GM18517 (cell line): ENCODE measurements around the gene SPRYD4.
A peak's percentile ranks its signal among the peaks of the same experiment; 100 is the strongest.
"Not testable (repeated sequence)": the region's sequence is repeated elsewhere in the genome, so short reads cannot be mapped to it uniquely, and the experiment has no call there.

Source experiments
- ATAC-seq: cut with Tn5 transposase; IDR thresholded peaks from one replicate; pipeline ENCODE4 v1.9.1; 2021; ENCODE audit warnings: mild to moderate bottlenecking, moderate library complexity; ENCODE audit not compliant: unreplicated experiment

Gene SPRYD4

DNA sequence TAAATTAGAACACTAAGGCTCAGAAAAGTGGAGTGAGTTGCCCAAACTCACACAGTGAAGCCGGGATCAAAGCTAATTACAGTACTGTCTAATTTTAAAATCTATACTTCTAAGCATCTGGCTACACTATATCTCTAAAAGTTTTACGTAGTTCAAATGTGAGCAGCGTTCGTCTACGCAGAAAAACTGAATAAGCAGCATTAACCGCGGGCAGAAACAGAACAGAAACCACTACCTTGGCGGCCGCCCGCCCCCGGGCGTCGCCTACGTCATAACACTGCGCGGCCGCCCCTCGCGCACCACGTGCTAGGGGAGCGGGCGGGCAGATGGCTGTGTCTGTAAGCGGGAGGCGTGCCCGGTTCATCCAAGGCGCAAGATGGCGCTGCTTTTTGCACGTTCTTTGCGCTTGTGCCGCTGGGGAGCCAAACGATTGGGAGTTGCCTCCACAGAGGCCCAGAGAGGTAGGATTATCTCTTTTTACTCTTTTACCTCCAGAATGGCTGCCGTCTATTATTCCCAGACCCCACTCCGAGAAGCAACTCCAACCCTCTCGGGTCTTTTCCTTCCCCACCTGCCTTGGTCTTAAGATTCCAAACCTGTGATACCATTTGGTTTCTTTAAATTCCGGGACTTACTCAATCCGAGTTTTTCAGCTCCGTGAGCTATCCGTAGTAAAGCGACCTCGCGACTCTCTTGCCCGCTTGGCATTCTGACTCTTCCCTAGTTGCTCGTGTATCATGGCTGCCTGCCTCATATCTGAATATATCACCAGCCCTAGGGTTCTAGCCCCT, at the start of gene SPRYD4:
Gene SPRYD4 (plus strand): TSS at position 363 of the 791 bp plus-strand sequence. CDS start 14 bp downstream, at position 377.
- peak; percentile 78 for ATAC-seq

DNA sequence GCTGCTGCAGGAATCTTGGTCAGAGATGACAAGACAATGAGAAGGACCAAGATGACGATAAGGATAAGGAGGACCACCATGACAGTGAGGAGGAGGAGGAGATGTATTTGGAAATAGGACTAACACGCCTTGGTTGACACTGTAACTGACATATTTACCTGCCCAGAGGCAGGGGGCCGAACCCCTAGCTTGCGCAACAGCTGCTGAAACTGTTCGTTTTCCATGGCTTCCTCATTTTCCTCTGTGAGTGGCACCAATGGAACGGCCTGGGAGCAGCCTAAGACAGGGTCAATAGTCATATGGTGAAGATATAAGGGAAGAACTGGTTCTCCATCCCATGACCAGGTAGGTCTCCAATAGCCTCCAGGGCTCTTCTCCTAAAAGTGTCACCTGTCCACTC, 48.0 kb upstream of the SPRYD4 start:
- ATAC-seq, result no peak

DNA sequence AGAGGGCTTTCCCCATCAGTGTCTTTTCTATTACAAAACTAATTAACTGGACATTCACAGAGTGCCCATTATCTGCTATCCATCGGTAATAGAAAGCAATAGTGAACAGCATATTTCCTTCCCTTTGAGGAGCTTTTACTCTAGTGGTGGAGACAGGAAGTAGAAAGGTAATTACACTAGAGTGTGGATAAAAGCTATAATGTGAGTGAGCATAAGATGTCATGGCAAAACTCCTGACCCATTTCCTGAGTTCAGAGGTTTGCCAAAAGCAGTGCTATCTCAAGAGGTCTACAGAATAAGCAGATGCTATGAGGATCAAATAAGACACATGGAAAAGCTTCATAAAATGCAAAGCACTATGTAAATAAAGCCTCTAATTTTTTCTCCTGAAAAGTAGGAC, 43.2 kb upstream of the SPRYD4 start:
- ATAC-seq, result no peak

DNA sequence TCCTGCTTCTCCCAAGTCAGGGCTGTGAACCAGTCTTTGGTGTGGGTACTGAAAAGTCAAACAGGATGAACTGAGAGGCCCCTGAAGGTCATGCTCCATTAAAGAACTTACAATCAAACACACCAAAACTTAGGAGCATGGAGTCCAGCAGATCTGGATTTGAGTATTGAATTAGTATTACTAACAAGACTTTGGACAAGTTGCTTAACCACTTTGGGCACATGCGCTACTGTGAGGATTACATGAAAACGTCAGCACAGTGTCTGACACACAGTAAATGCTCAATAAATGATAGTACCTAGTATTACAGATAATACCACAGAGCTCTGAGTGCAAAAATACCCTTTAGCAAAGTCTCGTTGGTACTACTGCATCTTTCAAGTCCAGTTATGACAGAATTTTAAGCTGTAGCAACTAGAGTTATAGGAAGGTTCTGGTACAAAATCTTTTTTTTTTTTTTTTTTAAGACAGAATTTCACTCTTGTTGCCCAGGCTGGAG, 42.4 kb upstream of the SPRYD4 start:
- ATAC-seq, result no peak

DNA sequence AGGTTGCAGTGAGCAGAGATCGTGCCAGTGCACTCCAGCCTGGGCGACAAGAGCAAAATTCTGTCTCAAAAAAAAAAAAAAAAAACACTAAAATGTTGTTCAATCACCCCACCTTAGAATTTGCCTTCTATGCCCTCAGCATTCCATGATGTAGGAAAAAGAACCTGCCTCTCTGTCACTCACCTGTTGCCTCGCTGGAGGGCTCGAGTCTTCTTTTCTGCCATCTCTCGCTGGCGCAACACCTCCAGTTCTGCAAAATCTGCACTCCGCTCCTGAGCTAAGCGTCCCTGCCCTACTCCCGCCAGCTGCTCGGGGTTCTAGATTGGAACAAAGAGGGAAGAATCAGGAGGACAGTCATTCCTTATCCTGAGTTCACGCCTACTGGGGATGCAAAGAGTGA, 37.1 kb upstream of the SPRYD4 start:
- no peak for ATAC-seq

DNA sequence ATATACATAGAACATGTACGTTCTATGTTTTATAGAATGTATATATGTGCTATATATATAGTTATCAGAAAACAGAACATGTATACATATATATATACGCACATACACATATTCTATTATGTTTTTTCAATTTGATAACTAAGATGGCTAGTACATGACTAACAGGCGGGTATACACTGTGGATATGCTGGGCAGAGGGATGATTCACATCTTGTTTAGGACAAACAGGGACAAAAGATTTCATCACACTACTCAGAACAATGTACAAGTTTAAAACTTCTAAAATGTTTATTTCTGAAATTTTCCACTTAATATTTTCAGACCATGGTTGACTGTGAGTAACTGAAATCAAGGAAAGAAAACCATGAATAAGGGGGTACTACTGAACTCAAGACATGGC, 36.5 kb upstream of the SPRYD4 start:
- no peak for ATAC-seq

DNA sequence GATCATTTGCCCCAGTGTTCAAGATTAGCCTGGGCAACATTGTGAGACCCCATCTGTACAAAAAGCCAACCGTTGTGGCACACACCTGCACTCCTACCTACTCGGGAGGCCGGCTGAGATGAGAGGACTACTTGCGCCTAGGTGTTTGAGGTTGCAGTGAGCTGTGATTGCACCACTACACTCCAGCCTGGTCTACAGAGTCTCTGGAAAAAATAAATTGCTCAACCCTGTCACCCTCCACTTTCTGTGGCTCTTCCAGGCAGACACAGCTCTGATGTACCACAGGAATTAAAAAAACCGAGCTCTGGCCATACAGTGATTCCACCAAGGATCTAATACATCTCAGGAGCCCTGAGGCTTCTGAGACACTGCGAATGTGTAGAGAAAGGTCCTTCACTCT, 33.5 kb upstream of the SPRYD4 start:
- ATAC-seq, result no peak

DNA sequence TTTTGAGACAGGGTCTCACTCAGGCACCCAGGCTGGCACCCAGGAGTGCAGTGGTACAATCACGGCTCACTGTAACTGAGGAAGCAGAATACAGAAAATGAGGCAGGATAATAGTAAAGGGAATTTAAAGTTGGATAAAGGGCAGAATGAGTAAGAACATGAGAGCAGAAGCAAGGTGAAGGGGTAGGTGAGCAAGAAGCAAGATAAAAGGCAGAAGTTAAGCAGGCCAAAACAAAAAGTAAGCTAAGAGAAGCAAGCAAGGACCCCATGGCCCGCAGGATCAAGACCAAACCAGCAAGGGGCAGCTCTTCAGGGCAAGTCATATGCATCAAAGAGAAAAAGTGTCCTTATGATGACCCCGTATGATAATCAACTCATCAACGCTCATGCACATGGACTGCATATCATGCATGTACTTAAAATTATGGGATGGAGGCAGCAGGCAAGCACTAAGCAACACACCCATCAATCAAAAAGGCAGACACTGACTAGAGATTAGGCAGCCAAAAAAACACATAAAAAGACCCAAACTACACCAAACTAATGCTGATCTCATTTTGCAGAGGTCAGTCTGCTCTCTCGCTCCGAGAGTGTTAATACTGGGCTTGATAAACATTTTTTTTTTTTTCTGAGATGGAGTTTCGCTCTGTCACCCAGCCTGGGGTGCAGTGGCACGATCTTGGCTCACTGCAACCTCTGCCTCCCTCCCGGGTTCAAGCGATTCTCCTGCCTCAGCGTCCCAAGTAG, 30.8 kb upstream of the SPRYD4 start:
- no peak for ATAC-seq

DNA sequence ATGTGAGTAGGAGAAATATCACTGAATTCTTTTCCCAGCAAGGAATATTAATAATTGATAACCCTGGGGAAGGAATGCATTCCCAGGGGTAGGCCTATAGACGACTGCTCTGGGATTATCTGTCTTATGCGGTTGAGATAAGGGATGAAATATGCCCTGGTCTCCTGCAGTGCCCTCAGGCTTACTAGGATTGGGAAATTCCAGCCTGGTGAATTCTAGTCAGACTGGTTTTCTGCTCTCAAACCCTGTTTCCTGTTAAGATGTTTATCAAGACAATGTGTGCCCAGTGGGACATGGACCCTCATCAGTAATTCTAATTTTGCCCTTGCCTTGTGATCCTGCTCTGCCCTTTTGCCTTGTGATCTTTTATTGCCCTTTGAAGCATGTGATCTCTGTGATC, 25.2 kb upstream of the SPRYD4 start:
- not testable (repeated sequence) for ATAC-seq

DNA sequence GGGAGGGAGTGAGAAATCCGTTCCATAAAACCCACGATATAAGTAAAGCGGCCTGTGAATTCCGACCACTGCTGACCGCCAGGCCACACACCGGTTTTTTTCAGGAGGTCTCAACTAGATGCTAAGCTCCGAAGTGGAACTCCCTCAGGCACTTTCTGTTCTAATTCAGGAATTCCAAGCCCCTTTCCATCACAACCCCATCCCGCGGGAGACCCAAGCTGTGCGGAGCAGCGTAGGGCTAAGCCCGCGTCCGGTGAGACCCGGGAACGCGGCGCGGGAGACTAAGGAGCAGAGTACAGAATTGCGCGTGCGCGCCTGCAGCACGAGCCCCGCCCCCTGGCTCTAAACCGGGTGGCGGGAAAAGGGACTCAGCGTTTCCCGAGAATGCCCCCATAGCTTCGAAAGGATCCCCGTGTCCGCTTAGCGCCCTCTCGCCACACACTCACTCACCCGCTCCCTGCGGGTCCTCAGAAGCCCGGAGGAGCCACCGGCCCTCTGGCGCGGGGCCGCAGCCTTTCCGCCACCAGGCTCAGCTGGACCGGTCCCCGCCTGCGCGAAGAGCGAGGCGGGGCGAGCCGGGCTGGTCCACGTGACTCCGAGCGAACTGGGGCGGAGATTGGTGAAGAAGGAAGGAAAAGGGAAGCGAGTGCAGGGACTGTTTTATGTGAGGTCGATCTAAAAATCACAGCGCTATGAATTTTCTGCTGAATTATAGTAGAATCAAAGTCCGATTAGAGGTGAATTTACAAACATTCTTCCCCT, 19.3 kb upstream of the SPRYD4 start, which contains the start of gene TIMELESS:
Gene TIMELESS (minus strand): TSS at position 567 of the 762 bp plus-strand sequence. CDS start 15,256 bp downstream, outside the sequence.
- ATAC-seq, result peak; percentile 83

DNA sequence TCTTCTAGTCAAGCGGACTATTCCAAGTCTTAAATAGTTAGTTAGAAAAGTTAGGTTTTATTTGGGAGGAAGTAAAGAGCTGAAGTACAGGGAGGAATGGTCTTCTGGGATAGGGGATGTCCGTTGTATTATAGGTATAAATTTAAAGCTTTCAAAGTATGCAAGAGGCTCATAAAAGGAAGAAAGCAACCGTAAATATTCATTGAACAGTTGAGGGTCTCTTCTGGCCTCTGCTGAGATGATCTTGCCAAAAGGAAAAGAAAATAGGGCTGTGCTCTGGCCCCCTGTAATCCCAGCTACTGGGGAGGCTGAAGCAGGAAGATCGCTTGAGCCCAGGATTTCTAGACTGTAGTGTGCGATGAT, 18.8 kb upstream of the SPRYD4 start:
- ATAC-seq, result no peak

DNA sequence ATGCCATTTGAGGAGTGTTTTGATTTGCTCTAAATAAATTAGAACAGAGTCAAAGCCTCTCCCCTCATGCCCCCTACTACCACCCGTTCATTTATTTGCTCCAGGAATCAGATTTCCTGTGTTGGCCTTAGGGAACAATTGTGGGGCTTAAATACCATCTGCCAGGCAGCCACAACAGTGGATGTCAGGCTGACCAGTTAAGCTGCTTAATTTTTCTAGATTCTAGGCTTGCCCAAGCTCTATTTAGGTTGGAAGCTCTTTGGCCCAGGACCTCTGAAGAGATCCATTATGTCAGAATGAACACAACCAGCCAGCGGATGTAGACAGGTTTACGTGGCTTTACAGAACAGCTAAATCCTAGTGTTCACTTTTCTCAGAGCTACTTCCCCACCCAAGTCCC, 18.1 kb upstream of the SPRYD4 start:
- no peak for ATAC-seq

DNA sequence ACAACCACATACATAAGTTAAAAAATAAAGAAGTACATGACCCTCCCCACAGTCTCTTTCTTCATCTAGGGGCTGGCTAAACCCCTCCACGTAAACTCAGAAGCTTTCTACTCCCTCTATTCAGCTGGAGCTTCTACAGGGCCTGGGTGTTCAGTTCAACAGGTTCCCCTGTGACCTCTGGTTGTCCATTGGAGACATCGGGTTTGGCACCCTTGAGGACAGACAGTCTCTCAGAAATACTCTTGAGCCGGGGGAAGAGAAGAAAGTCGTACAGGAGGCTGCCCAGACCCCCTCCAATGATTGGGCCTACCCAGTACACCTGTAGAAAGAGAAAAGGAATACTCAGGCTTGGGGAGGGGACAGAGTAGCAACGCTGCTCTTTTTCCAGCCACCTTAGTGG, 17.2 kb upstream of the SPRYD4 start:
- ATAC-seq, result no peak

DNA sequence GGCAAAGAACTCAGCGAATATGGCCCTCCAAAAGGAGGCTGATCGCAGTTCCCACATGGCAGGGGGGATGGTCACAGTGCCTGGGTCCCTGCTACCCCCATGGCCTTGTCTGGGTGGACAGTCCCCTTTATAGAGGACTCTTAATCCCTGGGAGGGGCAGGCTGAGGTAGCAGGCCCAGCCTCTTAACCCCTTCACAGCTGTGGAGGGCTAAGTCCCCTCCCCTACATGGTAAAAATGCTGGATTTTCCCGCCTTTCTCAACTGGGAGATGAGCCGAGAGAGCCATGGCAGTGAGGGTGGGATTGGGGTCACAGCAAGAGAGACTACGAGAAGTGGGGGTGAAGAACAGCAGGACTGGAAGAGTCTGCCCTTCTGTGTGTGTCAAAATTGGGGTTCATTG, 13.8 kb upstream of the SPRYD4 start, which contains the start of gene MIP:
Gene MIP (minus strand): TSS at position 101 of the 400 bp plus-strand sequence. CDS start 44 bp downstream, at position 57.
- ATAC-seq, result no peak

DNA sequence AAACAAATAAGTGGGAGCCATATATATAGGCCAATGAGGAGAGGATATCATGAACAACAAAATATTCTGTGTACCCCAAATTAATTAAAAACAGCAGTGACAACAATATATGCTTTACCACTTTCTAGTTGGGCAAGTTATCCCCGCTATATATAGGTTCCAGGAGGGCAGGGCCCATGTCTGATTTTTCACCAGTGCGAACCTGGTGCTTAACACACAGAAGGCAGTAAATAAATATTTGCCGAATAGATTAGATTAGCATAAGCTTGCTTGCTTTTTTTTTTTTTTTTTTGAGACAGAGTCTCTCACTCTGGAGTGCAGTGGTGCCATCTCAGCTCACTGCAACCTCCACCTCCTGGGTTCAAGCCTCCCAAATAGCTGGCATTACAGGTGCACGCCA, 10.6 kb upstream of the SPRYD4 start:
- no peak for ATAC-seq

DNA sequence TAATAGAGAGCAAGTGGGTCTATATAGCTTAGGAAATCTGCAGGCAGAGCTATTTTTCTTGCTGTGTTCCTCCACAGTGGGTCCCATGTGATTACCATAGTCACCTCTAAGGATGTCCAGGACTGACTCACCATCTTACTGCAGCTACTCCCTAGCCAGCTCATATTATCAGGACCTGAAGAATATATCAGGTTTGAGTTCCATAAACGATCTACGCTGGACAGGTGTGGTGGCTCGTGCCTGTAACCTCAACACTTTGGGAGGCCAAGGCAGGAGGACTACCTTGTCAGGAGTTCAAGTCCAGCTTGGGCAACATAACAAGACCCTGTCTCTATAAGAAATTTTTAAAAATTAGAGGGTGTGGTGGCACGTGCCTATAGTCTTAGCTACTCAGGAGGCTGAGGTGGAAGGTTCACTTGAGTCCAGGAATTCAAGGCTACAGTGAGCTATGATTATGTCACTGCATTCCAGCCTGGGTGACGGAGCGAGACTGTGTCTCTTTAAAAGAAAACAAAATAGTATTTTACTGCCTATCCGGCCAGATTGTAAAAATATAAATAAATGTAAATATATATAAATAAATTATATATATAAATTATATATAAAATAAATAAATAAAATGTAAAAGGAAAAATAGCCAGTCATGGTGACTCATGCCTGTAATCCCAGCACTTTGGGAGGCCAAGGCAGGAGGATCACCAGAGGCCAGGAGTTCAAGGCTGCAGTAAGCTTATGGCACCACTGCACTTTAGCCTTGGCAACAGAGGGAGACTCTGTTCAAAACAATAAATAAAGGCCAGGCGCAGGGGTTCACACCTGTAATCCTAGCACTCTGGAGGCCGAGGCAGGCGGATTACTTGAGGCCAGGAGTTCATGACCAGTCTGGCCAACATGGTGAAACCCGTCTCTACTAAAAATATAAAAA, 6.9 kb upstream of the SPRYD4 start:
- no peak for ATAC-seq

DNA sequence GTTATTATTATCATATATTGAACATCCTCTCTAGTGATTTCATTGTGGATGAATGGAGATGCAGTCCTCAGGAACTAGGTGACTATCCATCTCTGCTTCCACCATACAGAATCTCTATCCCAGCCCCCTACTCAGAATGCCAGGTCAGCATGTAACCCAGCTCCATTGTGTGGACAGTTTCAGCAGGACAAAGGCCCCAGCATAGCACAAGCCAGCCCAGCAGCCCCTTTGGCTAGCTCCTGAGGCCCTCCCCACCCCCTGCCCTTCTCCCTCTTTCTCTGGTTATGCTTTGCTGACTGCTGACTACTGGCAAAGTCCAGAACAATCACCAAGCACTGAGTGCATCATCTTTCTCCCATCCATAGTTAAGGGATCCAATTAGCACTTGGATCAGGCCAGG, 5.8 kb upstream of the SPRYD4 start:
- no peak for ATAC-seq

DNA sequence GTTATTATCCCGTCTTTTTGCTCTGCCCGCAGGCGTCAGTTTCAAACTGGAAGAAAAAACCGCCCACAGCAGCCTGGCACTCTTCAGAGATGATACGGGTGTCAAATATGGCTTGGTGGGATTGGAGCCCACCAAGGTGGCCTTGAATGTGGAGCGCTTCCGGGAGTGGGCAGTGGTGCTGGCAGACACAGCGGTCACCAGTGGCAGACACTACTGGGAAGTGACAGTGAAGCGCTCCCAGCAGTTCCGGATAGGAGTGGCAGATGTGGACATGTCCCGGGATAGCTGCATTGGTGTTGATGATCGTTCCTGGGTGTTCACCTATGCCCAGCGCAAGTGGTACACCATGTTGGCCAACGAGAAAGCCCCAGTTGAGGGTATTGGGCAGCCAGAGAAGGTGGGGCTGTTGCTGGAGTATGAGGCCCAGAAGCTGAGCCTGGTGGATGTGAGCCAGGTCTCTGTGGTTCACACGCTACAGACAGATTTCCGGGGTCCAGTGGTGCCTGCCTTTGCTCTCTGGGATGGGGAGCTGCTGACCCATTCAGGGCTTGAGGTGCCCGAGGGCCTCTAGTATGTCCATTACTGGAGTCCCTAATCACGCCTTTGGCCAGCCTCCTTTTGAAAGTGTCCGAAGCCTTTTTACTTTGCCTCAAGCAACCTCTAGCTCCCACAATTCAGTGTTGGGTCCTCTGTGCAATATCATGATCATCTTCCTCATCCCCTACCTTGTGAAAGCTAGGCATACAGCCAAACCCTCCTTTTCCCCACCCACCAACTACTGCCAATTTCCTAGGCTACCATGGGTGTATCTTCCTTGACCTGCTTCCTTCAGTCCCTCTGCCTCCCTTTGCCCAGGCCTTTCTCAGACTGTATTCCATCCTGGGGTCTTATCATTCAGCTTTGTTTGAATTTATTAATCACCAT, 891 bp downstream of the SPRYD4 start:
- ATAC-seq, result no peak

DNA sequence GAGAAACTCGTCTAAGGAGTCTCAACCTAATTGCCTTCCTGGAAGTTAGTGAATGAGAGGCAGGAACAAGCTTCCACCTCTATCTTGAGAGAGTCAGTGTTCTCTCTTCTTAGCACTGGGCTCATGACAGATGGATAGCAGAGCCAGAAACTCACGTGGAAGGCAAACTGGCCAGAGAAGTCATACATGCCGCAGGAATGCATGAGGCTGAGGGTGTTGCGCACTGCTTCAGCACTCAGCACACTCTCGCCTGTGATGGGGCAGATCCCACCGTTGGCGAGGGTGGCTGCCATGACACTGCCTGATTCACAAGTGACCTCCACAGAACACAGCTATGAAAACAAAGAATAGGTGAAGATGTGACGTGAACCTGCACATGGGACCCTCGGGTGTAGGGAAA, 6.0 kb downstream of the SPRYD4 start:
- ATAC-seq, result no peak
